Measurements from ENCODE around the gene ZNF830.
A peak's percentile ranks its signal among the peaks of the same experiment; 100 is the strongest.
"Not testable (repeated sequence)": the region's sequence is repeated elsewhere in the genome, so short reads cannot be mapped to it uniquely, and the experiment has no call there.

ZNF830 gene

GRCh38 chr17:34997355-34997862 is 36.1 kb downstream of the ZNF830 start:
- H3K27ac ChIP-seq (ENCODE audit: low read depth, low read length) = peak overlapping the region; percentile 92
- H3K4me3 ChIP-seq (ENCODE audit: low read length) = no peak overlapping the region
- H3K4me1 ChIP-seq (ENCODE audit: control insufficient read depth, insufficient read depth, low read length) = peaks cover 30% of the 10 kb centered on the region
- peaks cover 8% of the 10 kb centered on the region for H3K36me3 ChIP-seq (ENCODE audit: control insufficient read depth, insufficient read depth, low read length)
- no peak overlapping the region for H3K9ac ChIP-seq (ENCODE audit: low read length)
- H3K27me3 ChIP-seq (ENCODE audit: control insufficient read depth, insufficient read depth, low read length) = no peaks in the 10 kb centered on the region

DNA sequence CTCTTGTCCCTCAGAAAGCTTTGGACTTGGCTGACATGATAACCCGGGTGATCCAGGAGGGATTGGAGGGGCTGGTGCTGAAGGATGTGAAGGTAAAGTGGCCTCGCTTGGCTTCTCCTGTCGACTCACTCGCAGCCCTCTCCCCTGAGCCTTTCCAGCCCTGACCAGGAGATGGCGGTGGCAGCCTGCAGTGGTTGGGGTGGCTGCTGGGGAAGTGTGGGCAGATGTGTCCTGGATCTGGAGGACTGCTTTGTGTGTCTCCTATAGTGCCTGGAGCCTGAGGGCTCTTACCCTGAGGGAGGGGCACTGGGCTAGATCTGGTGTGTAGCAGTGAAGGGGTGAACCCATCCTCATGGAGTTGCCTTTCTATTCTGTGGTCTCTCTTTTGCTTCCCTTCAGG is 36.9 kb downstream of the ZNF830 start:
- Histone ChIP-seq H3K9ac (ENCODE audit: low read length) (no peak overlapping the region), H3K27me3 (ENCODE audit: control insufficient read depth, insufficient read depth, low read length) (no peaks in the 10 kb centered on the region), H3K27ac (ENCODE audit: low read depth, low read length) (peak overlapping the region; percentile 92), H3K36me3 (ENCODE audit: control insufficient read depth, insufficient read depth, low read length) (peaks cover 9% of the 10 kb centered on the region), H3K4me3 (ENCODE audit: low read length) (peak overlapping the region; percentile 11), H3K4me1 (ENCODE audit: control insufficient read depth, insufficient read depth, low read length) (peaks cover 36% of the 10 kb centered on the region)

DNA sequence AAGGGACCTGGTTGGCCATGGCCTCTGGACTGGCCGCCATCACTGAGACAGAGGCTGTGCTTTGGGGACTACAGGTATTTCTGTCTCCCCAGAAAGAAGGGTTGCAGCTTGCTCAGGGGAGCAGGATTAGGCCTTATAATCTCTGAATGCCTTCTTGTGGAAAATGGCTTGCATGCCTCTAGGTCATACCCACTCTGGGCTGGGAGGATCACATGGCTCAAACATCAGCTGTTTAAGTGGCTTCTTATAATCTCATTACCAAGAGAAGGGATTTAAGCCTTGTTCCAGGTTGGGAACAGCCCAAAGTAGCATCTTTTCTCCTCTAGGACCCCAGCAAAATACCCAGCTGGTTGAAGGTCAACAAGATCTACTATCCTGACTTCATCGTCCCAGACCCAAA is 38.1 kb downstream of the ZNF830 start:
- H3K36me3 ChIP-seq (ENCODE audit: control insufficient read depth, insufficient read depth, low read length) = peaks cover 6% of the 10 kb centered on the region
- H3K4me3 ChIP-seq (ENCODE audit: low read length) = no peak overlapping the region
- H3K27me3 ChIP-seq (ENCODE audit: control insufficient read depth, insufficient read depth, low read length) = no peaks in the 10 kb centered on the region
- peaks cover 36% of the 10 kb centered on the region for H3K4me1 ChIP-seq (ENCODE audit: control insufficient read depth, insufficient read depth, low read length)
- H3K27ac ChIP-seq (ENCODE audit: low read depth, low read length) = peak overlapping the region; percentile 92
- no peak overlapping the region for H3K9ac ChIP-seq (ENCODE audit: low read length)

- not testable (repeated sequence) for H3K27me3 ChIP-seq (ENCODE audit: control insufficient read depth, insufficient read depth, low read length); H3K4me3 ChIP-seq (ENCODE audit: low read length); H3K27ac ChIP-seq (ENCODE audit: low read depth, low read length); H3K36me3 ChIP-seq (ENCODE audit: control insufficient read depth, insufficient read depth, low read length); H3K9ac ChIP-seq (ENCODE audit: low read length)
- H3K4me1 ChIP-seq (ENCODE audit: control insufficient read depth, insufficient read depth, low read length) = peaks cover 36% of the 10 kb centered on the region
These were observed 39.6 kb downstream of the ZNF830 start for GRCh38 chr17:35000965-35001364.

- Histone ChIP-seq H3K36me3 (ENCODE audit: control insufficient read depth, insufficient read depth, low read length) (peaks cover 10% of the 10 kb centered on the region), H3K9ac (ENCODE audit: low read length) (no peak overlapping the region), H3K27ac (ENCODE audit: low read depth, low read length) (peak overlapping the region; percentile 87), H3K4me1 (ENCODE audit: control insufficient read depth, insufficient read depth, low read length) (peaks cover 36% of the 10 kb centered on the region), H3K27me3 (ENCODE audit: control insufficient read depth, insufficient read depth, low read length) (no peaks in the 10 kb centered on the region), H3K4me3 (ENCODE audit: low read length) (no peak overlapping the region)
These were observed 40.2 kb downstream of the ZNF830 start for GRCh38 chr17:35001549-35001948.

DNA sequence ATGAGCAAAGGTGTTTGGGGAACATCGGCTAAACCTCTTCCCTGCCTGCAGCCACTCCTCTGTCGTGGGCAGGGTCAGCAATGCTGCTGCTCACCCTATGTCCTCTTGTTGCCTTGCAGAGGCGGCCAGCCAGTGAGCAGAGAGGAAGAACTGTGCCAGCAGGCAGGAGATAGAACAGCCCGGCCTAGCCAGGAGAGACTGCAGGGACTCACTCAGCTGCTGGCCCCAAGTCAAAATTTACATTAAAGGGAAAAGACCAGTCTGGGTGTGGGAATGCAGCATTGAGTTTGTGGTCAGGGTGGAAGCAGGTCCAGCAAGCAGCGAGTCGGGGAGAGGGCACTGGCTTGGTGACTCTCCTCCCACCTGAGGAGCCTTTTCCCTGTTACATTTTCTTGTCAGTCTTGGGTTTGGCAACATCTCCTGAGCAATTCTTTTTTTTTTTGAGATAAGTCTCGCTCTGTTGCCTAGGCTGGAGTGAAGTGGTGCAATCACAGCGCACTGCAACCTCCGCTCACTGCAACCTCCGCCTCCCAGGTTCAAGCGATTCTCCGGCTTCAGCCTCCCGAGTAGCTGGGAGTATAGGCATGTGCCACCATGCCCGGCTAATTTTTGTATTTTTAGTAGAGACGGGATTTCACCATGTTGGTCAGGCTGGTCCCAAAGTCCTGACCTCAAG is 41.7 kb downstream of the ZNF830 start:
- Histone ChIP-seq H3K9ac (ENCODE audit: low read length) (no peak overlapping the region), H3K27ac (ENCODE audit: low read depth, low read length) (peak overlapping the region; percentile 87), H3K4me3 (ENCODE audit: low read length) (no peak overlapping the region), H3K36me3 (ENCODE audit: control insufficient read depth, insufficient read depth, low read length) (peaks cover 10% of the 10 kb centered on the region), H3K27me3 (ENCODE audit: control insufficient read depth, insufficient read depth, low read length) (no peaks in the 10 kb centered on the region), H3K4me1 (ENCODE audit: control insufficient read depth, insufficient read depth, low read length) (peaks cover 32% of the 10 kb centered on the region)

GRCh38 chr17:35003778-35004177 is 42.4 kb downstream of the ZNF830 start:
- Histone ChIP-seq H3K4me3 (ENCODE audit: low read length) (no peak overlapping the region), H3K4me1 (ENCODE audit: control insufficient read depth, insufficient read depth, low read length) (peaks cover 24% of the 10 kb centered on the region), H3K27ac (ENCODE audit: low read depth, low read length) (peak overlapping the region; percentile 87), H3K27me3 (ENCODE audit: control insufficient read depth, insufficient read depth, low read length) (no peaks in the 10 kb centered on the region), H3K9ac (ENCODE audit: low read length) (no peak overlapping the region), H3K36me3 (ENCODE audit: control insufficient read depth, insufficient read depth, low read length) (peaks cover 10% of the 10 kb centered on the region)

GRCh38 chr17:35006345-35006744 is 45.0 kb downstream of the ZNF830 start:
- Histone ChIP-seq H3K4me1 (ENCODE audit: control insufficient read depth, insufficient read depth, low read length) (peaks cover 16% of the 10 kb centered on the region), H3K27ac (ENCODE audit: low read depth, low read length) (no peak overlapping the region), H3K9ac (ENCODE audit: low read length) (no peak overlapping the region), H3K4me3 (ENCODE audit: low read length) (no peak overlapping the region), H3K36me3 (ENCODE audit: control insufficient read depth, insufficient read depth, low read length) (peaks cover 12% of the 10 kb centered on the region), H3K27me3 (ENCODE audit: control insufficient read depth, insufficient read depth, low read length) (no peaks in the 10 kb centered on the region)

DNA sequence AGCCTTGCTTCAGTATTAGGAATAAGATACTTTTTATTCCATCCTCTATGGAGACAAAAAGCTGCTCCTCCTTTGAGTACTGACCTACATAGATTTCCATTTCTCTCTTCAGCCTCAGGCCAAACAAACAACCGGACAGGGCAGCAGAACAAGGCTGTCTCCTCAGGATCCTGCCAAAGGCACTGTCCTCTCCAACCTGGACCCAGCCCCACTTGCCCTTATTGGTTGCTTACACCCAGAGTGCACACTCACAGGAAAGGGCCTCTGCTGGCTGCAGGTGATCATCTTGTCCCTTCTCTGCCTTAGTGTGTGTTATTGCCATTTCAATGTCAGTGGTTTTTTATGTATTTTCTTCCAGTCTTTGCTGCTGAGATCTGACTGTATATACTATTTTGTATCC is 45.6 kb downstream of the ZNF830 start:
- Histone ChIP-seq H3K27me3 (ENCODE audit: control insufficient read depth, insufficient read depth, low read length) (no peaks in the 10 kb centered on the region), H3K36me3 (ENCODE audit: control insufficient read depth, insufficient read depth, low read length) (peaks cover 14% of the 10 kb centered on the region), H3K4me1 (ENCODE audit: control insufficient read depth, insufficient read depth, low read length) (peaks cover 10% of the 10 kb centered on the region), H3K27ac (ENCODE audit: low read depth, low read length) (no peak overlapping the region), H3K4me3 (ENCODE audit: low read length) (no peak overlapping the region), H3K9ac (ENCODE audit: low read length) (no peak overlapping the region)

GRCh38 chr17:35010093-35010492 is 48.8 kb downstream of the ZNF830 start:
- H3K36me3 ChIP-seq (ENCODE audit: control insufficient read depth, insufficient read depth, low read length) = peaks cover 7% of the 10 kb centered on the region
- no peak overlapping the region for H3K4me3 ChIP-seq (ENCODE audit: low read length)
- H3K27me3 ChIP-seq (ENCODE audit: control insufficient read depth, insufficient read depth, low read length) = no peaks in the 10 kb centered on the region
- H3K9ac ChIP-seq (ENCODE audit: low read length) = no peak overlapping the region
- no peak overlapping the region for H3K27ac ChIP-seq (ENCODE audit: low read depth, low read length)
- no peaks in the 10 kb centered on the region for H3K4me1 ChIP-seq (ENCODE audit: control insufficient read depth, insufficient read depth, low read length)

GRCh38 chr17:35011671-35012216 is 50.4 kb downstream of the ZNF830 start:
- H3K4me1 ChIP-seq (ENCODE audit: control insufficient read depth, insufficient read depth, low read length) = no peaks in the 10 kb centered on the region

More at GRCh38 chr17:35011671-35012216, 50.4 kb downstream of the ZNF830 start:
- Histone ChIP-seq H3K9ac (ENCODE audit: low read length) (no peak overlapping the region), H3K27me3 (ENCODE audit: control insufficient read depth, insufficient read depth, low read length) (no peaks in the 10 kb centered on the region), H3K36me3 (ENCODE audit: control insufficient read depth, insufficient read depth, low read length) (peaks cover 8% of the 10 kb centered on the region), H3K27ac (ENCODE audit: low read depth, low read length) (no peak overlapping the region), H3K4me3 (ENCODE audit: low read length) (no peak overlapping the region)

All from rectal smooth muscle tissue (tissue), 1 donor.